ENCODE data around the gene PPM1J. TPM values are rescaled to one million over a fixed set of nuclear protein-coding genes. Genes with fewer than 3 reads are reported as not detected.
A peak's percentile ranks its signal among the peaks of the same experiment; 100 is the strongest.

The PPM1J gene
- total and polyA plus RNA-seq, 9 of the 15 experiments (the other 6 are each of a cell fraction or from before 2014, with no cell fraction given): 0.25 to 10.5 (median 4.2) TPM

- intact Hi-C loops (cut with micrococcal nuclease) (loop anchor here (1.0 kb wide), 2 partner anchors 33 to 54 kb away; partner anchors contain the start of gene RHOC), in situ Hi-C loops (cut with MboI) (no loop called here)
- ATAC-seq (peak; percentile 44), FAIRE-seq (peak; percentile 26), DNase-seq (ENCODE audit: extremely low read depth in 1 of 4, low spot score in 3 of 4) (peak in 3 of 4 experiments; percentile 50 to 54 (median 50))
- H3K9me3 ChIP-seq (replicated peaks; ENCODE audit: control insufficient read depth, insufficient read depth, low read depth, low read length): no peaks in the 10 kb centered on the region
- no peaks in the 10 kb centered on the region for H4K20me1 ChIP-seq (replicated peaks; ENCODE audit: control insufficient read depth, insufficient read depth, low read length)
- H3K79me2 ChIP-seq (ENCODE audit: control insufficient read depth, insufficient read depth, low read length): peaks cover 45% of the 10 kb centered on the region
- H3K4me3 ChIP-seq: peak overlapping the region; percentile 71
- WGBS (ENCODE audit: insufficient coverage, low coverage, missing lambda C conversion rate): 17% methylated on average over 18 of the region's 18 CpGs
- peaks cover 18 to 42% of the 10 kb centered on the region in 2 experiments for H3K4me1 ChIP-seq (replicated peaks in 1 of 2; ENCODE audit: control insufficient read depth in 2 of 2, insufficient read depth in 2 of 2, low read length in 2 of 2)
- POLR2A ChIA-PET: interaction anchor here (0.6 to 7.3 kb wide), 15 partner anchors 10 to 152 kb away, joined by 3 to 104 read pairs (median 8); partner anchors contain the start of genes PPM1J and ST7L
- peak overlapping the region; percentile 86 for H3K27ac ChIP-seq (ENCODE audit: extremely low read depth, low read depth, low read length)
- H3K27me3 ChIP-seq (ENCODE audit: control insufficient read depth in 2 of 2, insufficient read depth in 2 of 2, low read length in 2 of 2): no peaks in the 10 kb centered on the region
- CTCF ChIA-PET (ENCODE audit: low intra/inter-chr PET ratio): interaction anchor here (2.2 kb wide), 1 partner anchor 33 kb away, joined by 15 read pairs; the partner anchor contains the start of gene RHOC
- no peaks in the 10 kb centered on the region for H3K9me1 ChIP-seq (ENCODE audit: control insufficient read depth, insufficient read depth, low read length)
- H3K4me2 ChIP-seq (ENCODE audit: insufficient read depth, low read length): peak overlapping the region; percentile 85
- H3K9ac ChIP-seq (ENCODE audit: insufficient read depth in 1 of 2, low read depth in 2 of 2, low read length in 2 of 2): peak overlapping the region; percentile 87 to 98
- BruUV-seq (replicated peaks): no TSS peak
- H2AFZ ChIP-seq (ENCODE audit: low read depth, low read length): peak overlapping the region; percentile 89
- peaks cover 53% of the 10 kb centered on the region for H3K36me3 ChIP-seq (ENCODE audit: control insufficient read depth, insufficient read depth, low read length)
- TF ChIP-seq ZNF696 (CRISPR knock-in tag; conservative IDR thresholded peaks at IDR 0.05) (no peak), BCLAF1 (IDR thresholded peaks at IDR 0.05; ENCODE audit: borderline replicate concordance in 1 of 2, control insufficient read depth in 1 of 2, low read depth in 2 of 2, low read length in 1 of 2) (0 out of 4 replicates have a peak, but pooled peaks of 1 of the 2 experiments have one; percentile 11), RAD21 (CRISPR knock-in tag; conservative IDR thresholded peaks at IDR 0.05 in 1 of 2, IDR thresholded peaks at IDR 0.05 in 1 of 2) (peak; percentile 15 to 41; a peak in 3 of 4 replicates), ZNF217 (CRISPR knock-in tag; IDR thresholded peaks at IDR 0.05) (no peak), POLR2AphosphoS5 (IDR thresholded peaks at IDR 0.05; ENCODE audit: control insufficient read depth, insufficient read depth, low read depth, low read length) (peak; percentile 40), NEUROD1 (IDR thresholded peaks at IDR 0.05; ENCODE audit: borderline replicate concordance, low read depth, low read length, partially characterized antibody) (no peak), TARDBP (IDR thresholded peaks at IDR 0.05) (peak; percentile 26; the same call in 1 of the 2 replicates), TEAD4 (IDR thresholded peaks at IDR 0.05; ENCODE audit: low read length) (no peak), TEAD4 (CRISPR knock-in tag; IDR thresholded peaks at IDR 0.05; ENCODE audit: borderline replicate concordance) (no peak), NCOR1 (IDR thresholded peaks at IDR 0.05) (0 out of 2 replicates have a peak, but pooled peaks have one; percentile 13), TCF7 (IDR thresholded peaks at IDR 0.05; ENCODE audit: borderline replicate concordance) (0 out of 2 replicates have a peak, but pooled peaks have one; percentile 27)
- TF ChIP-seq, protein P1, sequence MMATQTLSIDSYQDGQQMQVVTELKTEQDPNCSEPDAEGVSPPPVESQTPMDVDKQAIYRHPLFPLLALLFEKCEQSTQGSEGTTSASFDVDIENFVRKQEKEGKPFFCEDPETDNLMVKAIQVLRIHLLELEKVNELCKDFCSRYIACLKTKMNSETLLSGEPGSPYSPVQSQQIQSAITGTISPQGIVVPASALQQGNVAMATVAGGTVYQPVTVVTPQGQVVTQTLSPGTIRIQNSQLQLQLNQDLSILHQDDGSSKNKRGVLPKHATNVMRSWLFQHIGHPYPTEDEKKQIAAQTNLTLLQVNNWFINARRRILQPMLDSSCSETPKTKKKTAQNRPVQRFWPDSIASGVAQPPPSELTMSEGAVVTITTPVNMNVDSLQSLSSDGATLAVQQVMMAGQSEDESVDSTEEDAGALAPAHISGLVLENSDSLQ (IDR thresholded peaks at IDR 0.05): no peak
- TF ChIP-seq, protein P2, sequence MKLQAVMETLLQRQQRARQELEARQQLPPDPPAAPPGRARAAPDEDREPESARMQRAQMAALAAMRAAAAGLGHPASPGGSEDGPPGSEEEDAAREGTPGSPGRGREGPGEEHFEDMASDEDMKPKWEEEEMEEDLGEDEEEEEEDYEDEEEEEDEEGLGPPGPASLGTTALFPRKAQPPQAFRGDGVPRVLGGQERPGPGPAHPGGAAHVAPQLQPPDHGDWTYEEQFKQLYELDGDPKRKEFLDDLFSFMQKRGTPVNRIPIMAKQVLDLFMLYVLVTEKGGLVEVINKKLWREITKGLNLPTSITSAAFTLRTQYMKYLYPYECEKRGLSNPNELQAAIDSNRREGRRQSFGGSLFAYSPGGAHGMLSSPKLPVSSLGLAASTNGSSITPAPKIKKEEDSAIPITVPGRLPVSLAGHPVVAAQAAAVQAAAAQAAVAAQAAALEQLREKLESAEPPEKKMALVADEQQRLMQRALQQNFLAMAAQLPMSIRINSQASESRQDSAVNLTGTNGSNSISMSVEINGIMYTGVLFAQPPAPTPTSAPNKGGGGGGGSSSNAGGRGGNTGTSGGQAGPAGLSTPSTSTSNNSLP (IDR thresholded peaks at IDR 0.05; ENCODE audit: borderline replicate concordance, low read depth, low read length): 0 out of 2 replicates have a peak, but pooled peaks have one; percentile 56
These were observed 41.3 kb downstream of the PPM1J start for GRCh38 chr1:112673592-112674439.
